Measurements from ENCODE around the gene C5orf58.

GRCh38 chr5:170286386-170286925 is 53.7 kb downstream of the C5orf58 start:
- TF ChIP-seq, protein P1, sequence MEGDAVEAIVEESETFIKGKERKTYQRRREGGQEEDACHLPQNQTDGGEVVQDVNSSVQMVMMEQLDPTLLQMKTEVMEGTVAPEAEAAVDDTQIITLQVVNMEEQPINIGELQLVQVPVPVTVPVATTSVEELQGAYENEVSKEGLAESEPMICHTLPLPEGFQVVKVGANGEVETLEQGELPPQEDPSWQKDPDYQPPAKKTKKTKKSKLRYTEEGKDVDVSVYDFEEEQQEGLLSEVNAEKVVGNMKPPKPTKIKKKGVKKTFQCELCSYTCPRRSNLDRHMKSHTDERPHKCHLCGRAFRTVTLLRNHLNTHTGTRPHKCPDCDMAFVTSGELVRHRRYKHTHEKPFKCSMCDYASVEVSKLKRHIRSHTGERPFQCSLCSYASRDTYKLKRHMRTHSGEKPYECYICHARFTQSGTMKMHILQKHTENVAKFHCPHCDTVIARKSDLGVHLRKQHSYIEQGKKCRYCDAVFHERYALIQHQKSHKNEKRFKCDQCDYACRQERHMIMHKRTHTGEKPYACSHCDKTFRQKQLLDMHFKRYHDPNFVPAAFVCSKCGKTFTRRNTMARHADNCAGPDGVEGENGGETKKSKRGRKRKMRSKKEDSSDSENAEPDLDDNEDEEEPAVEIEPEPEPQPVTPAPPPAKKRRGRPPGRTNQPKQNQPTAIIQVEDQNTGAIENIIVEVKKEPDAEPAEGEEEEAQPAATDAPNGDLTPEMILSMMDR (conservative IDR thresholded peaks at IDR 0.05 in 1 of 2, IDR thresholded peaks at IDR 0.05 in 1 of 2; ENCODE audit: low read depth in 1 of 2, low read length in 2 of 2), result no peak
- no peak for TF ChIP-seq EZH2 (IDR thresholded peaks at IDR 0.05; ENCODE audit: low read length, missing control alignments)
